HG03097 (cell line): ENCODE measurements around the gene TAGAP.
"Not testable (repeated sequence)": the region's sequence is repeated elsewhere in the genome, so short reads cannot be mapped to it uniquely, and the experiment has no call there.

Source experiments
- ATAC-seq: cut with Tn5 transposase; IDR thresholded peaks from one replicate; pipeline ENCODE4 v1.9.1; 2021; ENCODE audit not compliant: unreplicated experiment, low FRiP score

TAGAP gene

GRCh38 chr6:159047891-159048685 lies 3.3 kb upstream of the TAGAP start:
- no peak for ATAC-seq

- ATAC-seq, result no peak
These were observed 1.0 kb upstream of the TAGAP start for GRCh38 chr6:159045801-159046200.

DNA sequence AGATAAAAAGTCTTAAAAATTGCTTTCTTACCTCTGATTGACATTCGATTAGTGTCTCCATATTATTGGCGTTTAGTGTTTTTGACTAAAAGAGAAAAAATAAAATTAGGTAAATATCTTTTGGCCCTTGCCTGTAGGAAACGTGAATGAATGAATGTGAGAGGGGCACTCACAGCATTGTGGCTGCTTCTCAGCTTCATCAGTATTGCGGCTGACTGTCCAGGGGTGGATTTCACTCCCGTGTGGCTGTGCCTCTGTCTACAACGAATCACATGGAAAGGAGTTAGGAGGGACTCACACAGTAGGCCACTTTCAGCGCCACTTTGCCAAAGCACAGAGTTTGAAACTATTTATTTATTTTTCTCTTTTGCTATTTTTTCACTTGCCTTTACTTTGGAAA lies 844 bp downstream of the TAGAP start:
- no peak for ATAC-seq

GRCh38 chr6:159043251-159043650 lies 1.5 kb downstream of the TAGAP start:
- ATAC-seq, result no peak

GRCh38 chr6:159042826-159043181 lies 2.0 kb downstream of the TAGAP start:
- ATAC-seq, result no peak

DNA sequence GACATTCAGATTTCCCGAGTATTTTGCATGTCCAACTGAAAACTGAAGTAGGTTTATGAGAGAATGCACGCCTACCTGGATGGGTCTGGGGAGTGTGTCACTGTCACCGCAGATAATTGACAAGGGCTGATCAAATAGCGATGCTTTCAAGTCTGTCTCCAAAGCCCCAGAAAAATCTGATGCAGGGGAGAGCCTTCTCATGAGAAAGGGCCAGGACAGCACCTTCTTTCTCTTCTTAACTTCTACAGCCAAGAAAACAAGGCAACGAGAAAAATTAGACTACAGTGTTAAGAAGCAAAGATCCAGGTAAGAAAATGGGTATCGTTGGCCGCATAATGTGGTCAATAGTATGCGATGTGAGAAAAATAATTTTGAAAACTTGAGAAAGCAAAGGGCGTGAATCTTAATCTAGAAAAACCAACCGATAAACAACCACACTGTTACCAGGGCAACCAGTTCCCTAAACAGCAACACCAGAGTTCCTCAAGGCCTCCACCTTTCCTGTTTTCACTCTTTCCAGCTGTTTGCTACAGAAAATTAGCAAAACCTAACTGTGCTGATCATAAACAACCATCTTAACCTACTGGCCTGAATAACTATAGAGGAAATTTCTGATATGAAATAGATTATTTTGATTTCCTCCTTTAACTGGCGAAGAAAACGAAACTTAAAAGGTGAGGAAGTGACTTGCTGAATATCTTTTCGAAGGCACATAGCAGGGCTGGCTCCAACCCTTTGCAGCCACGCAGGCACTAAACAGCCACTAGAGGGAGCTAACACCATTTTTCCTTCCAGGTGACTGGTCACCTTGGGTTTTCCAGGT lies 2.6 kb downstream of the TAGAP start:
- ATAC-seq, result peak; percentile 29

DNA sequence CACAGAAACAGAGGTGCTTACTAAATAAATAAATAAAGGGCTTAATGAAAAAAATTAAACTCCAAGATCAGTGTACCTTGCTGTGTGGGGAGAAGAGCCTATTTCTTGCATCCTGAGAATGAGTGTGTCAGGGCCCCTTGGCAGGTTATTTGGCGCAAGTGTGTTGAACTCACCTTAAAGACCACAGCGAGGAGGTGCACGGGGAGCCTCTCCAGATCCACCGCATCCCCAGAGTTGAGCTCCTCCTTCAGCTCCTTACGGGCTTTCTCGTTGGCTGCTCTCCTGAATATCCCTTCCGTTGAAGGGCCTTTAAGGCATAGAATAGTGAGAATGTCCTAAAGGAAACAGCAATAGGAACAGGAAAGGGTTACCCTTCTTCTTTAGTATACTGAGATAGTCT lies 3.6 kb downstream of the TAGAP start:
- no peak for ATAC-seq

DNA sequence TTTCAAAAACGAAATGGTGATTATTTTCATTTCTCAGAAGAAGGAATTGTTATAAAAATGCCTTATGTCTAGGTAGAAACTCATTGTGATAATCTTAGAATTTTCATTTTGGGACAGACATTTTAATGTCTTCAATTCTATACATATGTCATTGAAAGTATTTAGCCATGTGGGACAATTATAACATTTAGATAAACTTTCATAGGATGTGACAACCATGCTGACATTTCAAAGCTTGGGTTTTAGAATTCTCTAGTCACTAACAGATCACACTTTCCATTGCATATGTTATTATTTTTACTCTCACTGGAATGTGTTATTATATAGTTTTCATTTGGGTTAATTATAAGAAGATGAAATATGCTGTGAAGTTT lies 4.9 kb downstream of the TAGAP start:
- no peak for ATAC-seq

- ATAC-seq, result peak; percentile 73
These were observed 5.6 kb downstream of the TAGAP start for GRCh38 chr6:159038914-159039884.

GRCh38 chr6:159038318-159038717 lies 6.5 kb downstream of the TAGAP start:
- not testable (repeated sequence) for ATAC-seq

DNA sequence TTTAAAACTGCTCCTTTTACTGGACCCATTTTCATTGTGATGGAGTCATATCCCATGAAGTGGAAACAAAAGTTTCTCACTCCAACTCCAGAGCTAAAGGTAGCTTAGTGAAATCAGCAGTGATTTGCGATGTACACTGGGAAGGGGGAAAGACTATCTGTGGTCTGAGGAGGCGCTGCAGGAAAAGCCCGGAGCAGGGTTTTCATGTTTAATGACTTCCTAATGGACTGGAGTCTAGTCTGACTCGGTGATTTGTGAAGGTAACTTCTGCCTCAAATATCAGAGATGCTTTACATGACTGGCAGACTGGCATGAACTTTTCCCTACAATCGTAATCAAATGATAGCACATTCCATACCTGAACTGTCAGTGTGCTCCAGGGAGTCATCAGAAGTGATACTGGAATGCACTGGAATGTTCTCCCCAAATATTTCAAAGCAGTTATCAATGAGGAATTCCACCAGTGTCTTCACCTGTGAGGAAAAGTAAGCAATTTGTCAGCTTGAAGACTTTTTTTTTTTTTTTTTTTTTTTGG lies 7.0 kb downstream of the TAGAP start:
- ATAC-seq, result no peak

GRCh38 chr6:159036673-159037072 lies 8.1 kb downstream of the TAGAP start:
- ATAC-seq, result no peak

DNA sequence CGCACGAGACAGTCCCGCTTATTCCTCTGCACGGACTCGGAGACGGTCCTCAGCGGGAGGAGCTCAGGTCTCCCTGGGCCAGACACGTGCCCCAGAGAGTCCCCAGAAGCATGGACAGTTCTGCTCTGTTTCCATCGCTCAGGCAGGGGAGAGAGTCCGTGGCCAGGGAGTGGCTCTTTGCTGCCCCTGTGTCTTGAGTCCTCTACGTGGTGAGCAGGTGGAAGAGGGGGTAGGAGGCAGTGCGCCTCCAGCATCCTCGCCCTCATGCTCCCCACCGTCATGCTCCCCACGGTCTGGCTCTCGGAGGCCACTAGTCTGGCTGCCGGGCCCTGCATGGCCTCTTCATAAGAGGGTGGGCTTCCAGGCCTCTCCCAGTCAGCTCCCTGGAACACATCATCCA lies 8.9 kb downstream of the TAGAP start:
- no peak for ATAC-seq

- ATAC-seq, result no peak
These were observed 11.4 kb downstream of the TAGAP start for GRCh38 chr6:159033160-159034049.

- no peak for ATAC-seq
These were observed 12.9 kb downstream of the TAGAP start for GRCh38 chr6:159031846-159032245.

- no peak for ATAC-seq
These were observed 14.6 kb downstream of the TAGAP start for GRCh38 chr6:159030168-159030567.

GRCh38 chr6:159025224-159025623 lies 19.6 kb downstream of the TAGAP start:
- ATAC-seq, result not testable (repeated sequence)

GRCh38 chr6:159023893-159024292 lies 20.9 kb downstream of the TAGAP start:
- ATAC-seq, result no peak

DNA sequence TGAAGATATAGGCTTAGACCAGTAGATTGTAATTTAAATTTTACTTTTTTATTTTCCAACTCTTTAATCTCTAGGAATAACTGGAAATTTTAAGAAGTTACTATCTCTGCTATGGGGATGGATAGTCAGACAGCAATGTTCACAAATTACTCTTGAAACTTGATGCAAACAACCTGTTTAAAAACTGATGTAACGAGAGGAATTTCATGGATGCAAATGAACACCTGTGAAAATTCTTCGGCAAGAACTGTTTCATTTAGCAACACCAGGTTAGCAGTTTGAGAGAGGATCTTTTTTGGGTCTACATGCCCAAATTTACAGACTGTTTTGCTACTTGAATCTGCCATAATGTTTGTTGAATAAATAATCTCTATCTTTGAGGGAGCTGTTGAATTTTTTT lies 24.8 kb downstream of the TAGAP start:
- no peak for ATAC-seq
